Brain microvascular endothelial cell (primary cell): ENCODE measurements around the gene TBXAS1.

Source experiments
- DNase-seq: peaks from one replicate; pipeline ENCODE4 v3.0.0-alpha.2; 2020
- H3K27ac ChIP-seq: fragments of 250-450 bp; sonication (Bioruptor Pico); 2 replicates; pipeline ENCODE4 v1.5.1; 2020; ENCODE audit warnings: mild to moderate bottlenecking, moderate library complexity
- H3K27me3 ChIP-seq: fragments of 250-450 bp; sonication (Bioruptor Pico); replicated peaks from 2 replicates; pipeline ENCODE4 v1.5.1; 2020; ENCODE audit warnings: mild to moderate bottlenecking
- H3K36me3 ChIP-seq: fragments of 250-450 bp; sonication (Bioruptor Pico); replicated peaks from 2 replicates; pipeline ENCODE4 v1.5.1; 2020; ENCODE audit warnings: mild to moderate bottlenecking
- H3K4me3 ChIP-seq: 2 replicates; pipeline ENCODE4 v1.5.1; 2011; ENCODE audit warnings: low read depth, mild to moderate bottlenecking, control low read depth, low read length, moderate library complexity
- in situ Hi-C: cut with HindIII; loops from 2 replicates; pipeline ENCODE4 v1.10.0; 2017; ENCODE audit warnings: low sequenced_read_pairs, low pct_ligation_motif_present
- TF ChIP-seq, protein P1 (sequence below): IDR thresholded peaks from 2 replicates; pipeline ENCODE4 v1.5.1; 2011; ENCODE audit warnings: low read depth, mild to moderate bottlenecking, moderate library complexity, low read length, control low read depth, inconsistent platforms; ENCODE audit errors: missing control alignments

TBXAS1 gene

DNA sequence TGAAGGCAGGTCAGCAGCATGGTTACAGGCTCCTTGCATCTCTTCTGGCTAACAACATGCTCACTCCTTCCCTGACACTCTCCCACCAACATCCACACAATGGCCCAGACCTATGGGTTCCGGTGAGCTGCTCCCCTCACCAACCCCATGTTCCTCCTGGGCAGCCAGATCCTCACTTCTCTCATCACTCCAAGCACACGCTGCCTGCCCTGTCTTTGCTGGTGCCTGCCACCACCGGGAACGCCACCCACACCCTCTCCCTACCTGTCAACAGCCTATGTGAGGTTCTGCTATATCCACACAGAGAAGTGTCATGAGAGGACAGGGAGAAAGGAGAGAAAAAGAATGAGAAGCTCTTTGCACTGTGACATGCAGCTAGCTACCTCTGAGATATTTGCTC is 219.1 kb downstream of the TBXAS1 start:
- no peak overlapping the region for H3K27ac ChIP-seq

DNA sequence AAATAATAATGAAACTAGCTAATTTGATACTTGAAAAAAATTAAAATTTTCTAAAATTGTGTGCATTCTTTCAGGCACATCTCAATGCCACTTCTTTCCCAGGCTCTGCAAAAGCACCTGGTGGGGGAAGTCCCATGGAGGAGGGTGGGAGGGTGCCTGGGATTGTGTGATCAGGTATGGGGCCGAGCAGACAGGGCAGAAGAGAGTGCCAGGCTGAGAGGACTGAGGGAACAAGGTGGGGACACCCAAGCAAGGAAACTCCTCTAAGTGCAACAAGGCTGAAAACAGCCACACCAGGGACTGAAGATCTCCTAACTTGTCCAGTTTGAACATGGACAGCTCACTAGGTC is 219.9 kb downstream of the TBXAS1 start:
- in situ Hi-C loops = no loop called here
- no peaks in the 10 kb centered on the region for H3K27me3 ChIP-seq
- H3K36me3 ChIP-seq = no peaks in the 10 kb centered on the region
- H3K4me3 ChIP-seq = no peak overlapping the region
- H3K27ac ChIP-seq = no peak overlapping the region
- DNase-seq = no peak
- TF ChIP-seq, protein P1, sequence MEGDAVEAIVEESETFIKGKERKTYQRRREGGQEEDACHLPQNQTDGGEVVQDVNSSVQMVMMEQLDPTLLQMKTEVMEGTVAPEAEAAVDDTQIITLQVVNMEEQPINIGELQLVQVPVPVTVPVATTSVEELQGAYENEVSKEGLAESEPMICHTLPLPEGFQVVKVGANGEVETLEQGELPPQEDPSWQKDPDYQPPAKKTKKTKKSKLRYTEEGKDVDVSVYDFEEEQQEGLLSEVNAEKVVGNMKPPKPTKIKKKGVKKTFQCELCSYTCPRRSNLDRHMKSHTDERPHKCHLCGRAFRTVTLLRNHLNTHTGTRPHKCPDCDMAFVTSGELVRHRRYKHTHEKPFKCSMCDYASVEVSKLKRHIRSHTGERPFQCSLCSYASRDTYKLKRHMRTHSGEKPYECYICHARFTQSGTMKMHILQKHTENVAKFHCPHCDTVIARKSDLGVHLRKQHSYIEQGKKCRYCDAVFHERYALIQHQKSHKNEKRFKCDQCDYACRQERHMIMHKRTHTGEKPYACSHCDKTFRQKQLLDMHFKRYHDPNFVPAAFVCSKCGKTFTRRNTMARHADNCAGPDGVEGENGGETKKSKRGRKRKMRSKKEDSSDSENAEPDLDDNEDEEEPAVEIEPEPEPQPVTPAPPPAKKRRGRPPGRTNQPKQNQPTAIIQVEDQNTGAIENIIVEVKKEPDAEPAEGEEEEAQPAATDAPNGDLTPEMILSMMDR = no peak

More for the DNA sequence above, 219.1 kb downstream of the TBXAS1 start:
- H3K4me3 ChIP-seq = no peak overlapping the region
- TF ChIP-seq, protein P1 = no peak
- in situ Hi-C loops = no loop called here
- no peaks in the 10 kb centered on the region for H3K27me3 ChIP-seq
- no peak for DNase-seq
- no peaks in the 10 kb centered on the region for H3K36me3 ChIP-seq

DNA sequence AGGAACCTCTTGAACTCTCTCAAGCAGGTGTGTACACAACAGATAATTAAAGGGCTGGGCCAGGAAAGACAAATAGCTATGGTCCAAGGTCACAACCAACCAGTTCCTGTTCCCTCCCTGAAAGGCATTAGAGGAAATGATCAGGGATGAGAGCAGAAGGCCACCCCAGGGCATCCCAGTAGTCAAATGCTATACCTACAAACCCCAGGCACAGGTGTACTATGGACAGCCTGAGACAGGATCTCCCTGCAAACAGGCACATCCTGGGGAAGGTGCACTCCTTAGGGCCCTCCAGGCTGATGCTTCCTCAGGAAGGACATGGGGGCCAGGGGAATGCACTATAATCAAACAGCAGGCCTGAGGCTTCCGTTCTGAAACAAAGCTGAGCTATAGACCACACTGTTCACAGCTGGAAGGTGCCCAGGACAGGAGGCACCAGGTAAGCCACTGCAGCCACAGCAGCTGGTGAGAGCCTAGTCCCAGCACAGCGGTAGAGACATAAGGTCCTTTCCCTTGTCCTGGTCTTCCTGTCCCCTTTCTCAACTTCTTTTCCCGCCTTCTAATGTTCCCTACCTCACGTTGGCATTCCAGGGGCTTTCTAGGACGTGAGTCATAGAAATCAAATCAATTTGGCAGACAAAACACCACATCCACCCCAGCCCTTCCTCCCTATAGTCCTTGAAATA is 220.4 kb downstream of the TBXAS1 start:
- Histone ChIP-seq H3K36me3 (no peaks in the 10 kb centered on the region), H3K27me3 (no peaks in the 10 kb centered on the region)
- in situ Hi-C loops = no loop called here

DNA sequence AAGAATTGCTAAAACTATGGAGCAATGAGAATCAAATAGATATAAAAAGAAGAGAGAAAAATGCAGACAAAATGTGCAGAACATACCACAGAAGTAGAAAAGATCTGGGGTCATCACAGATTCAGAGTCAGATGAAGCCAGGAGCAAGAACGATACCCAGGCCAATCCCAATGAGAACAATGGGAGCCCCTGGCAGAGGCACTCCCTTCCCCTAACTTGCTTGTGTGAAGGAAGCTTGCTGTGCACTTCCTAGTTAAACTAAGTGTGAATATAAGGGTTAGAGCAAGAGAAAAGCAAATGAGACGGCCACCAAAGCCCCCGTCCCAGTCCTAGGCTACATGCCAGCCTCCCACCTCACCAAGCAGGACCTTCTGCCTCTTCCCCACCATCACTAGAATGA is 221.0 kb downstream of the TBXAS1 start:
- H3K4me3 ChIP-seq = no peak overlapping the region
- no peaks in the 10 kb centered on the region for H3K36me3 ChIP-seq
- no peak for DNase-seq
- H3K27me3 ChIP-seq = no peaks in the 10 kb centered on the region
- no peak overlapping the region for H3K27ac ChIP-seq
- in situ Hi-C loops = no loop called here
- TF ChIP-seq, protein P1 = no peak

More for the DNA sequence above, 220.4 kb downstream of the TBXAS1 start:
- Histone ChIP-seq H3K27ac (no peak overlapping the region), H3K4me3 (no peak overlapping the region)
- no peak for DNase-seq
- TF ChIP-seq, protein P1 = no peak

DNA sequence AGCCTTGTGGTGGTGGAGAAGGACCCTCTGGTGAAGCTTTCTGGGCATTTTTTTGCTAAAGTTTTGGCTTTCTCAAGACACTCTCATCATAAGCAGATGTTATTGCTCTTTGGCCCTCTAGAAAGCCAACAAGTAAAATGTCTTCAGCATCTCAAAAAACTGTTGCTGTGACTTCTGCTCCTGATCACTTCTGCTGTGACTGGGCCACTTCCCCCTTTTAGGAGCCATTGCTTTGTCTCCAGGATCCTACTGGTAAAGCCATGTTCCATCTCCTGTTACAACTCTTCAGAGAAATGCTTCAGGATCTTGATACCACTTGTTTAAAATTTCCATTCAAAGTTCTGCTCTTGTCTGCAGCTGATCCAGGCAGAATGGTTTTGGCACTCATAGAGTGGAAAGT is 222.8 kb downstream of the TBXAS1 start:
- Histone ChIP-seq H3K36me3 (no peaks in the 10 kb centered on the region), H3K27ac (no peak overlapping the region)

More for the DNA sequence above, 222.8 kb downstream of the TBXAS1 start:
- no peak overlapping the region for H3K4me3 ChIP-seq
- TF ChIP-seq, protein P1 = no peak
- H3K27me3 ChIP-seq = no peaks in the 10 kb centered on the region
- no peak for DNase-seq
- in situ Hi-C loops = no loop called here
